RWPE2 (cell line): Measurements from ENCODE around the gene RFC2.
A peak's percentile ranks its signal among the peaks of the same experiment; 100 is the strongest.
"Not testable (repeated sequence)": the region's sequence is repeated elsewhere in the genome, so short reads cannot be mapped to it uniquely, and the experiment has no call there.

Experiments used
- ATAC-seq: fragments of 200-7000 bp; cut with Tn5 transposase; 3 replicates; pipeline ENCODE4 v1.9.1; 2021; ENCODE audit warnings: low read depth
- DNase-seq: peaks from one replicate; pipeline ENCODE4 v3.0.0-alpha.2; 2020; ENCODE audit warnings: low spot score
- H3K27ac ChIP-seq: fragments of 450-650 bp; 2 replicates; pipeline ENCODE4 v1.5.1; 2017; ENCODE audit warnings: mild to moderate bottlenecking; ENCODE audit not compliant: poor library complexity, severe bottlenecking
- H3K27me3 ChIP-seq: fragments of 250-450 bp; sonication (Bioruptor Pico); 2 replicates; pipeline ENCODE4 v1.5.1; 2021; ENCODE audit warnings: mild to moderate bottlenecking, moderate library complexity; ENCODE audit not compliant: insufficient read depth, poor library complexity, severe bottlenecking
- H3K36me3 ChIP-seq: fragments of 250-450 bp; sonication (Bioruptor Pico); 2 replicates; pipeline ENCODE4 v1.5.1; 2020; ENCODE audit warnings: low read depth, mild to moderate bottlenecking, moderate library complexity
- H3K4me1 ChIP-seq: fragments of 250-450 bp; sonication (Bioruptor Pico); 2 replicates; pipeline ENCODE4 v1.5.1; 2021; ENCODE audit warnings: mild to moderate bottlenecking, moderate library complexity; ENCODE audit not compliant: insufficient read depth, poor library complexity, severe bottlenecking
- H3K4me3 ChIP-seq: fragments of 250-450 bp; sonication (Bioruptor Pico); 2 replicates; pipeline ENCODE4 v1.5.1; 2021; ENCODE audit warnings: mild to moderate bottlenecking, moderate library complexity; ENCODE audit not compliant: severe bottlenecking
- H3K9me3 ChIP-seq: fragments of 250-450 bp; sonication (Bioruptor Pico); 2 replicates; pipeline ENCODE4 v1.5.1; 2021; ENCODE audit warnings: mild to moderate bottlenecking, moderate library complexity; ENCODE audit not compliant: severe bottlenecking
- TF ChIP-seq, protein P1 (sequence below): fragments of 450-650 bp; IDR thresholded peaks from one replicate; pipeline ENCODE4 v1.5.1; 2017; ENCODE audit warnings: mild to moderate bottlenecking, moderate library complexity; ENCODE audit not compliant: poor library complexity, severe bottlenecking

RFC2 gene

DNA sequence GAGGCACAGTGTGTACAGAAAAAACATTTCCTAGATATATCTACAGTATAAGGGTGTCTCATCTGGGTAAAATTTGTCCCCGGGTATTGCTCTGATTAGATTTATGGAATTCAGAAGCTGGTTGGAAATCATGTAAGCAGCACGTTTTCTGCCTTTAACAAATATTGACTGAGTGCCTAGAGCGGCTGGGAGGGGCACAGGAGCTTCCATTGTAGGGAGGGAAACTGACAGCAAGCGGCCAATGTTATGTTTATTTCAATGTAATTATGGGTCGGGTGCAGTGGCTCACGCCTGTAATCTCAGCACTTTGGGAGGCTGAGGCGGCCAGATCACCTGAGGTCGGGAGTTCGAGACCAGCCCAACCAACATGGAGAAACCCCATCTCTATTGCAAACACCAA, 4.4 kb upstream of the RFC2 start:
- H3K27ac ChIP-seq = no peak overlapping the region
- ATAC-seq (no peak), DNase-seq (no peak)
- TF ChIP-seq, protein P1, sequence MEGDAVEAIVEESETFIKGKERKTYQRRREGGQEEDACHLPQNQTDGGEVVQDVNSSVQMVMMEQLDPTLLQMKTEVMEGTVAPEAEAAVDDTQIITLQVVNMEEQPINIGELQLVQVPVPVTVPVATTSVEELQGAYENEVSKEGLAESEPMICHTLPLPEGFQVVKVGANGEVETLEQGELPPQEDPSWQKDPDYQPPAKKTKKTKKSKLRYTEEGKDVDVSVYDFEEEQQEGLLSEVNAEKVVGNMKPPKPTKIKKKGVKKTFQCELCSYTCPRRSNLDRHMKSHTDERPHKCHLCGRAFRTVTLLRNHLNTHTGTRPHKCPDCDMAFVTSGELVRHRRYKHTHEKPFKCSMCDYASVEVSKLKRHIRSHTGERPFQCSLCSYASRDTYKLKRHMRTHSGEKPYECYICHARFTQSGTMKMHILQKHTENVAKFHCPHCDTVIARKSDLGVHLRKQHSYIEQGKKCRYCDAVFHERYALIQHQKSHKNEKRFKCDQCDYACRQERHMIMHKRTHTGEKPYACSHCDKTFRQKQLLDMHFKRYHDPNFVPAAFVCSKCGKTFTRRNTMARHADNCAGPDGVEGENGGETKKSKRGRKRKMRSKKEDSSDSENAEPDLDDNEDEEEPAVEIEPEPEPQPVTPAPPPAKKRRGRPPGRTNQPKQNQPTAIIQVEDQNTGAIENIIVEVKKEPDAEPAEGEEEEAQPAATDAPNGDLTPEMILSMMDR = no peak
- H3K36me3 ChIP-seq = no peaks in the 10 kb centered on the region
- H3K4me1 ChIP-seq = no peaks in the 10 kb centered on the region
- H3K9me3 ChIP-seq = no peaks in the 10 kb centered on the region
- H3K27me3 ChIP-seq = no peaks in the 10 kb centered on the region
- H3K4me3 ChIP-seq = no peak overlapping the region

DNA sequence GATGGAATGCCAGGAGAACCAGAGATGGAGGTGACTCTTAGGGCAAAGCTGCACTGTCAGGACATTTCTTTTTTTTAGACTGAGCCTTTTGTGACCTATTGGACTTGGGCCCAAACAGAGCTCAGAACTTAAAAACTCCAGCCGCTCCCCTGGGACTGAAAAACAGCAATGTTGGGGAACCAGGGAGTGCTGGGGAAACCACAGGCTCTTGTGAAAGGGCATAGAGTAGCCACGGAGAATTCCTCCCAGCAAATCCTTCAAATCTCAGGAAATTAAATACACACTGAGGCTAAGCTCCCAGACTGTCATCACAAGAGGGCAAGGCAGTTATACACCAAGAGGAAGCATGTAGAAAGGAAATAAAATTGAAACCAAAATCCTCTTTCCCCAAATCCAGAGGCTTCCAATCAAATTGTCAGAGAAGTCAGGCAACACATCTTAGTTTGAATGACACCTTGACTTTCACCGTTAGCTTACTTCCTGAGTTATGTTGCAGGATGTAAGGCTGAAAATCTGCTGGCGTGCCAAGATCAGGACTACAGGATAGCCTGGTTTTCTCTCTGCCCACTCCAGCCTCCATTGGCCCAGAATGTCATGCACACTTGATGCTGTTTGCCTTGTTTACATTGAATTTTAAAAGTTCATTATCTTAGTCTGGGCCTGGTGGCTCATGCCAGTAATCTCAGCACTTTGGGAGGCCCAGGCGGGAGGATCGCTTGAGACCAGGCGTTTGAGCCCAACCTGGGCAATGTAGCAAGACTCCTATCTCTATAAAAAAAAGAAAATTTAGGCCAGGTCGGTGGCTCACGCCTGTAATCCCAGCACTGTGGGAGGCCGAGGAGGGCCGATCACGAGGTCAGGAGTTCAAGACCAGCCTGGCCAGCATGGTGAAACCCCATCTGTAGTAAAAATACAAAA, 2.6 kb upstream of the RFC2 start:
- no peak for DNase-seq
- Histone ChIP-seq H3K36me3 (peaks cover 7% of the 10 kb centered on the region), H3K4me3 (no peak overlapping the region), H3K4me1 (no peaks in the 10 kb centered on the region), H3K27me3 (no peaks in the 10 kb centered on the region), H3K9me3 (no peaks in the 10 kb centered on the region), H3K27ac (no peak overlapping the region)
- ATAC-seq = no peak
- TF ChIP-seq, protein P1 = no peak

DNA sequence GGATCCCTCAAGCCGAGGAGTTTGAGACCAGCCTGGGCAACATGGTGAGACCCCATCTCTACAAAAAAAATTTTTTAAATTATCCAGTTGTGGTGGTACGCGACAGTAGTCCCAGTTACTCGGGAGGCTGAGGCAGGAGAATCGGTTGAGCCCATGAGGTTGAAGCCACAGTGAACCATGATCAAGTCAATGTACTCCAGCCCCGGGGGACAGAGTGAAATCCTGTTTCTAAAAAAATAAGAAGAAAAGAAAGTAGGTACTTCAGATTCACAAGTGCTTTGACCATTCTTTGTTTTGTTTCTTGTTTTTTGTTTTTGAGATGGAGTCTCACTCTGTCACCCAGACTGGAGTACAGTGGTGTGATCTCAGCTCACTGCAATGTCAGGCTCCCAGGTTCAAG, 1.3 kb upstream of the RFC2 start:
- not testable (repeated sequence) for ATAC-seq, H3K27me3 ChIP-seq, H3K9me3 ChIP-seq, H3K4me1 ChIP-seq, H3K27ac ChIP-seq, DNase-seq
- peaks cover 18% of the 10 kb centered on the region for H3K36me3 ChIP-seq
- H3K4me3 ChIP-seq = peak overlapping the region; percentile 84

DNA sequence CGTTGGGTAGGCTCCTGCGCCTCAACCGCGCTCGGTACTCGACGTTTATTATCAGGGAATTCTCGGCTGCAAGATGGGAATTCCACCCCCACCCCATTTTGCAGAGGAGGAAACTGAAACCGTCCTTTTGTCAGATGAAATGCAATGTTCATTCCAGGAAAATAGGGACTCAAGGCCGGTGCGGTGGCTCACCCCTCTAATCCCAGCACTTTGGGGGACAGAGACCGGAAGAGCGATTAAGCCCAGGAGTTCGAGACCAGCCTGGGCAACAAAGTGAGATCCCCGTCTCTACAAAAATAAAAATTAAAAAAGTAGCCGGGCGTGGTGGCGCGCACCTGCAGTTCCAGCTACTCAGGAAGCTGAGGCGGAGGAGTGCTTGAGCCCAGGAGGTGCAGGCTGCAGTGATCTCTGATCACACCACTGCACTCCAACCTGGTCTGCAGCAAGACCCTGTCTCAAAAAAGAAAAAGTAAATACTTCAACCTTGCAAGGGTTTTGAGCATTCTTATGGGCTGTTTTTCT, 720 bp upstream of the RFC2 start:
- peak overlapping the region; percentile 53 for H3K27ac ChIP-seq
- TF ChIP-seq, protein P1 = no peak
- H3K9me3 ChIP-seq = no peaks in the 10 kb centered on the region
- peak overlapping the region; percentile 84 for H3K4me3 ChIP-seq
- peaks cover 23% of the 10 kb centered on the region for H3K36me3 ChIP-seq
- DNase-seq (no peak), ATAC-seq (no peak)
- H3K27me3 ChIP-seq = no peaks in the 10 kb centered on the region
- no peaks in the 10 kb centered on the region for H3K4me1 ChIP-seq

DNA sequence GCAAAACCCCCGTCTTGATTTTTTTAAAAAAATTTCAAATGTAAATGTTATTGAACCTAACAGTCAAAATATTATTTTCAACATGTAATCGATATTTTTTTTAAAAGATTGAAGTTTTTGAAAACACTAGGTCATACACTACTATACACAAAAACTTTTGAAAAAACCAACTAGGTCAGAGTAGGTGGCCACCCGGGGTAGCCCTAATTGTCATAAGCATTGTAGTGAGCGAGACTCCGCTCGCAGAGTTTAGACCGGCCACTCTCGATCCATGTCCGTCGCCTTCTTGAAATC, 417 bp downstream of the RFC2 start:
- ATAC-seq (peak; percentile 23; the same call in 2 of the 3 replicates), DNase-seq (no peak)
- Histone ChIP-seq H3K36me3 (peaks cover 34% of the 10 kb centered on the region), H3K4me1 (no peaks in the 10 kb centered on the region), H3K27ac (peak overlapping the region; percentile 53), H3K4me3 (peak overlapping the region; percentile 84), H3K27me3 (no peaks in the 10 kb centered on the region), H3K9me3 (no peaks in the 10 kb centered on the region)
- TF ChIP-seq, protein P1 = no peak
